H9 (cell line): ENCODE measurements around the gene HOXA7. TPM values are rescaled to one million over a fixed set of nuclear protein-coding genes. Genes with fewer than 3 reads are reported as not detected.

Experiments
- DNase-seq: peaks from one replicate; pipeline ENCODE4 v3.0.0-alpha.2; 2017
- H2AFZ ChIP-seq: one replicate; pipeline ENCODE4 v1.6.1; 2013; ENCODE audit warnings: mild to moderate bottlenecking, low read length, control low read depth, moderate library complexity
- H2AK5ac ChIP-seq: 2 replicates; pipeline ENCODE4 v1.6.1; 2013; ENCODE audit warnings: low read length, control low read depth, mixed read lengths; ENCODE audit not compliant: insufficient read length
- H2BK120ac ChIP-seq: one replicate; pipeline ENCODE4 v1.6.1; 2013; ENCODE audit warnings: low read depth, mild to moderate bottlenecking, low read length, control low read depth, inconsistent platforms; ENCODE audit not compliant: poor library complexity, severe bottlenecking
- H2BK12ac ChIP-seq: 2 replicates; pipeline ENCODE4 v1.6.1; 2013; ENCODE audit warnings: low read length, control low read depth, mixed read lengths, low read depth; ENCODE audit not compliant: insufficient read length
- H2BK15ac ChIP-seq: 2 replicates; pipeline ENCODE4 v1.6.1; 2013; ENCODE audit warnings: low read depth, low read length, control low read depth
- H2BK20ac ChIP-seq: one replicate; pipeline ENCODE4 v1.6.1; 2013; ENCODE audit warnings: low read depth, mild to moderate bottlenecking, low read length, control low read depth, inconsistent platforms; ENCODE audit not compliant: poor library complexity, severe bottlenecking
- H2BK5ac ChIP-seq: 2 replicates; pipeline ENCODE4 v1.6.1; 2013; ENCODE audit warnings: low read length, control low read depth, mixed read lengths; ENCODE audit not compliant: insufficient read length
- H3K14ac ChIP-seq: 2 replicates; pipeline ENCODE4 v1.6.1; 2013; ENCODE audit warnings: low read length, control low read depth; ENCODE audit not compliant: insufficient read depth
- H3K18ac ChIP-seq: 2 replicates; pipeline ENCODE4 v1.6.1; 2013; ENCODE audit warnings: low read depth, mild to moderate bottlenecking, mixed read lengths, low read length, control low read depth; ENCODE audit not compliant: insufficient read length
- H3K23ac ChIP-seq: 2 replicates; pipeline ENCODE4 v1.6.1; 2013; ENCODE audit warnings: low read length, control low read depth, mixed read lengths, low read depth; ENCODE audit not compliant: insufficient read length
- H3K23me2 ChIP-seq: 2 replicates; pipeline ENCODE4 v1.6.1; 2013; ENCODE audit warnings: low read depth, mild to moderate bottlenecking, mixed read lengths, low read length, control low read depth; ENCODE audit not compliant: insufficient read length, poor library complexity, severe bottlenecking
- H3K27ac ChIP-seq: 2 replicates; pipeline ENCODE4 v1.5.1; 2013; ENCODE audit warnings: low read length, control low read depth, mixed read lengths, low read depth; ENCODE audit not compliant: insufficient read length
- H3K27me3 ChIP-seq: 2 replicates; pipeline ENCODE4 v1.6.1; 2013; ENCODE audit warnings: low read length, control low read depth, inconsistent platforms; ENCODE audit not compliant: insufficient read depth
- H3K4ac ChIP-seq: 2 replicates; pipeline ENCODE4 v1.6.1; 2013; ENCODE audit warnings: low read depth, mild to moderate bottlenecking, control low read depth, inconsistent platforms, low read length, moderate library complexity
- H3K4me1 ChIP-seq: 2 replicates; pipeline ENCODE4 v1.6.1; 2013; ENCODE audit warnings: low read length, control low read depth, inconsistent platforms; ENCODE audit not compliant: insufficient read depth
- H3K4me2 ChIP-seq: 2 replicates; pipeline ENCODE4 v1.6.1; 2013; ENCODE audit warnings: low read length, control low read depth, mixed read lengths; ENCODE audit not compliant: insufficient read length, insufficient read depth
- H3K56ac ChIP-seq: 2 replicates; pipeline ENCODE4 v1.6.1; 2013; ENCODE audit warnings: low read depth, mild to moderate bottlenecking, mixed read lengths, low read length, control low read depth; ENCODE audit not compliant: insufficient read length
- H3K79me1 ChIP-seq: 2 replicates; pipeline ENCODE4 v1.6.1; 2013; ENCODE audit warnings: low read depth, mild to moderate bottlenecking, moderate library complexity, low read length, control low read depth, inconsistent platforms; ENCODE audit not compliant: insufficient read depth, poor library complexity, severe bottlenecking
- H3K79me2 ChIP-seq: 2 replicates; pipeline ENCODE4 v1.6.1; 2013; ENCODE audit warnings: low read length, control low read depth, inconsistent platforms; ENCODE audit not compliant: insufficient read depth
- H3K9ac ChIP-seq: 2 replicates; pipeline ENCODE4 v1.6.1; 2013; ENCODE audit warnings: low read length, control low read depth, mixed read lengths; ENCODE audit not compliant: insufficient read length; ENCODE audit errors: extremely low read depth
- H3K9me3 ChIP-seq: one replicate; pipeline ENCODE4 v1.6.1; 2013; ENCODE audit warnings: low read depth, low read length, inconsistent platforms; ENCODE audit not compliant: control insufficient read depth
- H3T11ph ChIP-seq: one replicate; pipeline ENCODE4 v1.6.1; 2013; ENCODE audit warnings: mild to moderate bottlenecking, low read length, control low read depth, inconsistent platforms
- H4K20me1 ChIP-seq: one replicate; pipeline ENCODE4 v1.6.1; 2013; ENCODE audit not compliant: control insufficient read depth, insufficient read length, insufficient read depth
- H4K5ac ChIP-seq: 2 replicates; pipeline ENCODE4 v1.6.1; 2013; ENCODE audit warnings: low read depth, mild to moderate bottlenecking, mixed read lengths, low read length, control low read depth; ENCODE audit not compliant: insufficient read length
- H4K8ac ChIP-seq: replicated peaks from 2 replicates; pipeline ENCODE4 v1.6.1; 2013; ENCODE audit warnings: low read length, control low read depth, mixed read lengths, low read depth; ENCODE audit not compliant: insufficient read length
- H4K91ac ChIP-seq: 2 replicates; pipeline ENCODE4 v1.6.1; 2013; ENCODE audit warnings: low read depth, mild to moderate bottlenecking, moderate library complexity, mixed read lengths, low read length, control low read depth; ENCODE audit not compliant: insufficient read length
- H3K27ac Mint-ChIP-seq, 3 experiments: 2 replicates in 2 of 3; 3 replicates in 1 of 3; pipeline ENCODE4 v1.8.0; 2020 to 2021; ENCODE audit warnings: mixed read lengths in 3 of 3, mild to moderate bottlenecking in 1 of 3, moderate library complexity in 1 of 3
- H3K27me3 Mint-ChIP-seq: 2 replicates; pipeline ENCODE4 v1.8.0; 2021; ENCODE audit warnings: low read depth, mild to moderate bottlenecking, moderate library complexity, mixed read lengths
- H3K36me3 Mint-ChIP-seq, 3 experiments: 2 replicates in 2 of 3; 3 replicates in 1 of 3; pipeline ENCODE4 v1.8.0; 2020 to 2021; ENCODE audit warnings: low read depth in 3 of 3, mixed read lengths in 3 of 3; ENCODE audit not compliant: insufficient read depth in 1 of 3
- H3K4me1 Mint-ChIP-seq, 2 experiments: 2 replicates each; pipeline ENCODE4 v1.8.0; 2020; ENCODE audit warnings: mixed read lengths in 2 of 2
- H3K4me3 Mint-ChIP-seq, 2 experiments: 2 replicates in 1 of 2; 3 replicates in 1 of 2; pipeline ENCODE4 v1.8.0; 2020 to 2021; ENCODE audit warnings: mild to moderate bottlenecking in 2 of 2, mixed read lengths in 2 of 2, moderate library complexity in 1 of 2
- H3K9me3 Mint-ChIP-seq, 2 experiments: 2 replicates in 1 of 2; 3 replicates in 1 of 2; pipeline ENCODE4 v1.8.0; 2020; ENCODE audit warnings: mild to moderate bottlenecking in 2 of 2, mixed read lengths in 2 of 2, moderate library complexity in 1 of 2
- WGBS: extraction: QIAGEN DNeasy Blood & Tissue Kit; methylation state at CpG from one replicate; pipeline ENCODE4 v1.1.7; 2013; ENCODE audit warnings: missing lambda C conversion rate, low lambda C conversion rate, mixed read lengths; ENCODE audit not compliant: insufficient read length; ENCODE audit errors: extremely low coverage; 5-methylcytosine and 5-hydroxymethylcytosine counted together
- total RNA-seq: library from RNA; stranded (reverse); gene quantifications from 2 replicates; pipeline ENCODE4 v1.2.1, GENCODE V29; 2021
- TF ChIP-seq, protein P1 (sequence below): fragments of 200-600 bp; sonication (generic); conservative IDR thresholded peaks from 3 replicates; pipeline ENCODE4 v1.8.0; 2021; ENCODE audit warnings: antibody characterized with exemption, mild to moderate bottlenecking

HOXA7 gene
- total RNA-seq, 1 experiment from 2014 or later: not detected

- H3K27me3 Mint-ChIP-seq: peaks cover 100% of the 10 kb centered on the region
- H3K27ac Mint-ChIP-seq: no peak overlapping the region
- Histone ChIP-seq H2BK120ac (no peak overlapping the region), H3K4me2 (no peak overlapping the region), H2BK12ac (no peak overlapping the region), H3K56ac (no peak overlapping the region), H4K5ac (no peak overlapping the region), H3K27ac (no peak overlapping the region), H2AK5ac (no peak overlapping the region), H2BK15ac (no peak overlapping the region), H3K23ac (no peak overlapping the region), H3K18ac (no peak overlapping the region), H3T11ph (no peak overlapping the region), H3K9ac (no peak overlapping the region), H3K79me1 (no peaks in the 10 kb centered on the region), H3K23me2 (peaks cover 14% of the 10 kb centered on the region), H3K27me3 (peaks cover 96% of the 10 kb centered on the region), H3K4me1 (no peaks in the 10 kb centered on the region), H4K8ac (no peak overlapping the region), H2BK20ac (no peak overlapping the region), H3K79me2 (no peaks in the 10 kb centered on the region), H3K4ac (no peak overlapping the region), H2AFZ (no peak overlapping the region), H4K20me1 (no peaks in the 10 kb centered on the region), H3K14ac (no peak overlapping the region), H4K91ac (no peak overlapping the region), H3K9me3 (no peaks in the 10 kb centered on the region), H2BK5ac (no peak overlapping the region)
- no peaks in the 10 kb centered on the region; a peak in 3 of 7 replicates for H3K36me3 Mint-ChIP-seq
- peaks cover 5 to 24% of the 10 kb centered on the region in 2 experiments for H3K4me1 Mint-ChIP-seq
- no CpG with 5 or more reads among the region's 31 CpGs for WGBS
- H3K9me3 Mint-ChIP-seq: peaks cover 19 to 28% of the 10 kb centered on the region in 2 experiments
- DNase-seq: no peak
- H3K4me3 Mint-ChIP-seq: no peak overlapping the region
- TF ChIP-seq, protein P1, sequence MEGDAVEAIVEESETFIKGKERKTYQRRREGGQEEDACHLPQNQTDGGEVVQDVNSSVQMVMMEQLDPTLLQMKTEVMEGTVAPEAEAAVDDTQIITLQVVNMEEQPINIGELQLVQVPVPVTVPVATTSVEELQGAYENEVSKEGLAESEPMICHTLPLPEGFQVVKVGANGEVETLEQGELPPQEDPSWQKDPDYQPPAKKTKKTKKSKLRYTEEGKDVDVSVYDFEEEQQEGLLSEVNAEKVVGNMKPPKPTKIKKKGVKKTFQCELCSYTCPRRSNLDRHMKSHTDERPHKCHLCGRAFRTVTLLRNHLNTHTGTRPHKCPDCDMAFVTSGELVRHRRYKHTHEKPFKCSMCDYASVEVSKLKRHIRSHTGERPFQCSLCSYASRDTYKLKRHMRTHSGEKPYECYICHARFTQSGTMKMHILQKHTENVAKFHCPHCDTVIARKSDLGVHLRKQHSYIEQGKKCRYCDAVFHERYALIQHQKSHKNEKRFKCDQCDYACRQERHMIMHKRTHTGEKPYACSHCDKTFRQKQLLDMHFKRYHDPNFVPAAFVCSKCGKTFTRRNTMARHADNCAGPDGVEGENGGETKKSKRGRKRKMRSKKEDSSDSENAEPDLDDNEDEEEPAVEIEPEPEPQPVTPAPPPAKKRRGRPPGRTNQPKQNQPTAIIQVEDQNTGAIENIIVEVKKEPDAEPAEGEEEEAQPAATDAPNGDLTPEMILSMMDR: no peak
These were observed 11.7 kb downstream of the HOXA7 start for GRCh38 chr7:27144781-27145164.
